Left ventricle myocardium superior (tissue), 1 donor: ENCODE measurements around the gene LCAT. TPM values are rescaled to one million over a fixed set of nuclear protein-coding genes. Genes with fewer than 3 reads are reported as not detected.
"Not testable (repeated sequence)": the region's sequence is repeated elsewhere in the genome, so short reads cannot be mapped to it uniquely, and the experiment has no call there.

ENCODE experiments used
- ATAC-seq: fragments of 200-7000 bp; cut with Tn5 transposase; one replicate; pipeline ENCODE4 v1.9.1; 2020; ENCODE audit warnings: mild to moderate bottlenecking, moderate library complexity
- DNase-seq: peaks from one replicate; pipeline ENCODE4 v3.0.0-alpha.2; 2020
- intact Hi-C: fragments of 100-400 bp; cut with micrococcal nuclease; formaldehyde crosslinking; loops from one replicate; pipeline ENCODE4 v1.11.0; 2022
- long read RNA-seq: library from polyadenylated mRNA; unstranded; transcript quantifications from one replicate; pipeline ENCODE4 v2.0.0, GENCODE V29; 2021
- total RNA-seq: library from RNA; stranded (reverse); fragmentation: NEBNext Ultra II Directional; extraction: Animal tissue kit (Norgen Biotek cat#: 25700); gene quantifications from one replicate; pipeline ENCODE4 v1.2.1, GENCODE V29; 2021
- donor health status: DM: no; HTN: yes; CAD: no; lungs with severe emphysema.

The LCAT gene, protein sequence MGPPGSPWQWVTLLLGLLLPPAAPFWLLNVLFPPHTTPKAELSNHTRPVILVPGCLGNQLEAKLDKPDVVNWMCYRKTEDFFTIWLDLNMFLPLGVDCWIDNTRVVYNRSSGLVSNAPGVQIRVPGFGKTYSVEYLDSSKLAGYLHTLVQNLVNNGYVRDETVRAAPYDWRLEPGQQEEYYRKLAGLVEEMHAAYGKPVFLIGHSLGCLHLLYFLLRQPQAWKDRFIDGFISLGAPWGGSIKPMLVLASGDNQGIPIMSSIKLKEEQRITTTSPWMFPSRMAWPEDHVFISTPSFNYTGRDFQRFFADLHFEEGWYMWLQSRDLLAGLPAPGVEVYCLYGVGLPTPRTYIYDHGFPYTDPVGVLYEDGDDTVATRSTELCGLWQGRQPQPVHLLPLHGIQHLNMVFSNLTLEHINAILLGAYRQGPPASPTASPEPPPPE
- 21.9 TPM for total RNA-seq
- long read RNA-seq, transcript LCAT-204 (5 exons, 1,240 nt): major isoform, 11 of 23 reads
- long read RNA-seq, partial matches to known transcripts: 7 of 23 reads
- long read RNA-seq, other reads (novel, unspliced or antisense): 5 of 23 reads

DNA sequence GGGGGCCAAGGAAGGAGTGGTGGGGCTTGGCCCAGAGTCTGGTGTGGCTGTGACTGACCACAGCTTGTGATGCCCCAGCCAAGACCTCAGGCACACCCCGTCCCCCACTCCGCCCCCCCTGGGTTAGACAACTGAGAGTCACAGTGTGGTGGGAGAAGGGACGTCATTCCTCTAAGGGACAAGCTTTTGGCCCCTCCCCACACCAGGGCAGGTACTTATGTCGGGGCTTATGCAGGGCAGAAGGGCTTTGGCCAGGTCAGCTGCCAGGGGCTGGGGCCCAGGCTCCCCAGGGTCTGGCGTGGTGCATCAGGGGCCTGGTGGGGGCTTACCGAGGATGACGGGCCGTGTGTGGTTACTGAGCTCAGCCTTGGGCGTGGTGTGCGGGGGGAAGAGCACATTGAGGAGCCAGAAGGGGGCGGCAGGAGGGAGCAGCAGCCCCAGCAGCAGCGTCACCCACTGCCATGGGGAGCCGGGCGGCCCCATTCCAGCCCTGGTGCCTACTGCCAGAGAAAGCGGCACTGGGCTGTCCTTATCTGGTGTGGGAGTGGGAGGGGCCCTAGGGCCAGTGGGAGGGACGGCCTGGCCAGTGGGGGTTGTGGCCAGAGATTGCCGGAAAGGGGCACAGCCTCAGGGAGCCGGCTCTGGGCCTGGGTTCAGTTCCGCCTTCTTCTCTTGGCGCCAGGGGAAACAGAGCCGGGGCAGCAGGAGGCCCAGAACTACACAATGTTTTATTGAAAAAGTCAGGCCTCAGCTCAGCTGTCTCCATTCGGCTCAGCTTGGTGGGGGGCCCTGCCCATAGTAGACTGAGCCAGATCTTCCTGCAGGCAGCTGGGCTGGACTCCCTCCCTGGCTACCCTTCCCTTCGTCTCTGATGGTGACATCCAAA lies at the start of gene LCAT:
LCAT (minus strand) TSS at position 502 of the 886 bp plus-strand sequence; CDS start at position 483, 19 bp downstream.
- peak; percentile 80 for DNase-seq
- ATAC-seq: peak; percentile 62
- intact Hi-C loops: no loop called here

DNA sequence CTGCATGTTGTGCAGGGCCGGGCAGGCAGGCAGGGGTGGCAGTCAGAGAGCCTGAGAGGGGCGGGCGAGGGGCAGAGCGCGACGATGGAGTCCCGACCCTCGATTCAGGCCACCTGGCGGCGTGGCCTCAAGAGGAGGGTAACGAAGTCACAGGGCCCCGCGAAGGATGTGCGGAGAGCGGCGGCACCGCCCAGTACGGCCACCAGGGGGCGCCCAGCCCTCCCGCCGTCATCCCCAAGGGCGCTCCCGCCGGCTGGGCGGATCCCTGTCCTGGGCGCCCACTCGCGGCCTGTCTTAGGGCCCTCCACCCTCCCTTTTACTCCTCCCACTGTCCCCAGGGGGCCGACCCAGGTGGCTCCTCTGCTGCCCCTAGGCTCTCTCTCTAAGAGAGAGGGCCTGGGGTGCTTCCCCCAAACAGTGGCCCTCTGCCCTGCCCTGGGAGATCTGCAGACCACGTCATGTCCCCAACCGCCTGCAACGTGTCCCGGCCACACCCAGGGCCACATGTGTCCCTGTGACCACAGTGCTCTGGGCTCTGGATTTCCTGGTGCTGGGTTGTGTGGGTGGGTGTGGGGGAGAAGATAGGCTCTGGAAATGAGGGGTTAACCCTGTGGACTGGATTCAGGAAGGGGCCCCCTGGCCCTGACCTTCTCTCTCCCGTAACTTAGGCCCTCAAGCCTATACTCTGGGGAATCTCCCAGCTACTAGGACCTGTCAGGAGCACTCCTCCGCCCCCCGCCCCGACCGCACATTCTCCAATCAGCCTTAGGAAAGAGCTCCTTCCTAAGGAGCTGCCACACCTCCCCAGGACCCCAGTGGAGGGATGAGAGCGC lies 49.5 kb upstream of the LCAT start:
- DNase-seq (peak; percentile 93), ATAC-seq (peak; percentile 96)
- intact Hi-C loops: no loop called here

DNA sequence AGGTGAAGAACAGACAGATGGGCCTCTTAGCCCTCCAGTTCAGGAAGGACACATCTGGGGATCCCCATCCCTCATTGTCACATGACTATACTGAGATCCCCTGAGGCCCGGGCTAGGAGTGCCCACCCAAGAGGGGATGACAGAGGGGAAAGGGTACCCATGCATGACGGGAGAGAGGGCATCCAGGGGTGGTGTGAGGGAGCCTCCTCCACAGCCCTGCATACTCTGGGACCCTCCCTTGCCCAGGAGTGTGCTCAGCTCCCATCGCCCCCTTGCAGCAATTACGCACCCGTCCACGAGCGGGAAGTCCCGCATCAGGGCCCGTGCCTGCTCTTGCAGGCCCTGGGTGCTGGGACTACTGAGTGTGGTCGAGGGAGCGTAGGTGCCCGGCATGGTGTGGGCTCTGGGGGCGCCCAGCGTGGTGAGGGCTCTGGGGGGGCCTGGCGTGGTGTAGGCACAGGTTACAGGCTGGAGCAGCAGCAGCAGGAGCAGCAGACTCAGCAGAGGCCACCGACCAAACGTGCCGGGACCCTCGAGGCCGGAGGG lies 48.8 kb upstream of the LCAT start:
- DNase-seq (no peak), ATAC-seq (peak; percentile 8)
- intact Hi-C loops: no loop called here

DNA sequence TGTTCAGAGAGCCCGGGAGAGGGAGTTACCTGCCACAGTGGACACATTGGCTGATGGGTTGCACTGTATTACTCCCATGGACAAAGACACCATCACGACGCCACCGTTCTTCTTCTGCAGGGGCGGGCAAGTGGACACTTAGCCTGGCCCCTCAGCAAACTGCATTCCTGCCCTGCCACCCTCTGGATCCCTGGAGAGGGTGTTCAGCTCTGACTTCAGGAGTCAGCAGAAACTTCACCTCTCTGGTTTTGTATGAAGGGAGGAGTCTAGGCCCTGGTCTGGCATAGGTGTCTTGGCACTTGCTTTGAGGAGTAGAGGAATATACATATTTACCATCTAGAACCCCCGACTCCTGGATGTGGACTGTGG lies 46.1 kb upstream of the LCAT start:
- ATAC-seq: no peak
- DNase-seq: no peak
- intact Hi-C loops: no loop called here

DNA sequence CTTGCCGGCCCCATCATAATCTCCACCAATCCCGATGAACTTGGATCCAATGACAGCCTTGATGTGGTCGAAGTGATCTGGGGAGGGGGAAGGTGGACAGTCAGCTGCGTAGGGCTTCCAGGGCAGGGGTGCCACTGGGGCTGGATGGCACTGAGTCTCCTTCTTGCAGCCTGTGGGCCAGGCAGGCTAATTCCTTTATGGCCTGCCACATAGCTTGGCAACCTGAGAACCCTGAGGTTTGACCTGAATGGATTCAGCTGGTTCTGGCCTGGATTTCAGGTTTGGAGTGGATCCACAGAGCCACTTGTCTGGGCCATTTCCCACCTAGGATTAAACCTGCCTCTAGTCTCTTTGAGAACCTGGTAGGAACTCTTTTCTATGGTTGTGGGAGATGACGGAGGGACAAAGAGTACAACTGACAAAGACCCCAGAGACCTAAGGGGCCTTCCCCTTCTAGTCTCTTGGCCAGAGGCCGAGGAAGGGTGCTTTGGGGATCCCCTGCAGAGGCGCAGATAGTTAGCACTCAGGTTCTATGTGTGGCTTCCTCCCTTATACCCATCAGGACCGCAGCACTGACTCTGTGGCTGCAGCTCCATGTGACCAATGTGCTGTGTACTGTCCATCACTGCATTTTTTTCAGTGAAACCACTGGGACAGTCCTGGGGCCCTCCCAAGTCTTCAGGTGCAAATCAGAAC lies 45.5 kb upstream of the LCAT start:
- ATAC-seq (no peak), DNase-seq (no peak)
- intact Hi-C loops: no loop called here

DNA sequence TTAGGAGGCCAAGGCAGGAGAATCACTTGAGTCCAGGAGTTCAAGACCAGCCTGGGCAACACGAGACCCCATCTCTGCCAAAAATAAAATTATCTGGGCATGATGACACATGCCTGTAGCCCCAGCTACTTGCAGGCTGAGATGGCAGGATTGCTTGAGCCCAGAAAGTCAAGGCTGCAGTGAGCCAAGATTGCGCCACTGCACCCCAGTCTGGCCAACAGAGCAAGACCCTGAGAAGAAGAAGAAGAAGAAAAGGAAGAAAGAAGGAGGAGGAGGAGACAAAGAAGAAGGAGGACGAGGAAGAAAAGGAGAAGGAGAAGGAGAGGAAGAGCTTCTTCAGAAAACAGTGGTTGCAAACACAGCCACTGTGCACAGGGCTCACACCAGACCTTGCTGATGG lies 44.8 kb upstream of the LCAT start:
- no peak for ATAC-seq
- intact Hi-C loops: no loop called here
- DNase-seq: no peak

DNA sequence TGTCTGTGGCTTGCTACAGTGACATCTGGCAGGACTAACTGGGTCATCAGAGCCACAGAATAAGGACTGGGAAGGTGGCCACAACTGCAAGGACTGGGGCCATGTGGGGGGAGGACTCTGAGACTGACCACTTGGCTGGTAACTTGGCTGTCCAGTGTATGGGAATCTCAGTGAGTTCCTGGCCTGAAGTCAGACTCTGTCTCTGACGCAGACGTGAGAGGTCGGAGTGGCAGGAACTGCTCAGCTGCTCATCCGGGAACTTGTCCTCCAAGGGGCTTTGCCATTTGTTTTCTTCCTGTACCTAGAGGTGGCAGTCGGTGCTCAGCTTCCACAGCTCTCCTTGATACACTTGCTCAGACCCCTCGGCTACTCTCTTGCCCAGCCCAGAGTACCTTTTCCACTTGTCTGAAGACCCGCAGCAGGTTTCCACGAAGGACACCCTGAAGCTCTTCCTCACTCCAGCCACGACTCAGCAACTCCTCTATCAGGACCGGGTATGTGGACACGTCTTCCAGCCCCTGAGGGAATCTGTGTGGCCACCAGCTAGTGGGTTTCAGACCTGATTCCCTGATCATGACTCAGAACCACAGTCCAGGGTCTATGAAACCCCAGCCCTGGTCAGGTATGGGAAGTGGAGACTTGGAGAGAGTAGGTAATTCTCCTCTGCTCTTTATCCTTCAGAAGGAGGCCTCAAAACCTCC lies 43.7 kb upstream of the LCAT start:
- DNase-seq (no peak), ATAC-seq (peak; percentile 49)
- intact Hi-C loops: no loop called here

DNA sequence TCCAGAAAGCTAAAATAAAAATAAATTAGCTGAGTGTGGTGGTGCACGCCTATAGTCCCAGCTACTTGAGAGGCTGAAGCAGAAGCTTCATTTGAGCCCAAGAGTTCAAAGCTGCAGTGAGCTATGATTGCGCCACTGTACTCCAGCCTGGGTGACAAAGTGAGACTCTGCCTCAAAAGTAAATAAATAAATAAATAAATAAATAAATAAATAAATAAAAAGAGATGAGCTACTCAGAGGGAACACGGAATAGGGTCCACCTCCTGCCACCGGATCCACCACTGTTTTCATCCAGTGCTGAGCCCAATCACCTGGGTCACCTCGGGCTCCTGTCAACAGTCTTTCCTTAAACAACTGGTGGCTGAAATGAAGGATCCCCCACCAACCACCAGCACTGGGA lies 43.0 kb upstream of the LCAT start:
- no peak for ATAC-seq
- intact Hi-C loops: no loop called here
- DNase-seq: no peak

DNA sequence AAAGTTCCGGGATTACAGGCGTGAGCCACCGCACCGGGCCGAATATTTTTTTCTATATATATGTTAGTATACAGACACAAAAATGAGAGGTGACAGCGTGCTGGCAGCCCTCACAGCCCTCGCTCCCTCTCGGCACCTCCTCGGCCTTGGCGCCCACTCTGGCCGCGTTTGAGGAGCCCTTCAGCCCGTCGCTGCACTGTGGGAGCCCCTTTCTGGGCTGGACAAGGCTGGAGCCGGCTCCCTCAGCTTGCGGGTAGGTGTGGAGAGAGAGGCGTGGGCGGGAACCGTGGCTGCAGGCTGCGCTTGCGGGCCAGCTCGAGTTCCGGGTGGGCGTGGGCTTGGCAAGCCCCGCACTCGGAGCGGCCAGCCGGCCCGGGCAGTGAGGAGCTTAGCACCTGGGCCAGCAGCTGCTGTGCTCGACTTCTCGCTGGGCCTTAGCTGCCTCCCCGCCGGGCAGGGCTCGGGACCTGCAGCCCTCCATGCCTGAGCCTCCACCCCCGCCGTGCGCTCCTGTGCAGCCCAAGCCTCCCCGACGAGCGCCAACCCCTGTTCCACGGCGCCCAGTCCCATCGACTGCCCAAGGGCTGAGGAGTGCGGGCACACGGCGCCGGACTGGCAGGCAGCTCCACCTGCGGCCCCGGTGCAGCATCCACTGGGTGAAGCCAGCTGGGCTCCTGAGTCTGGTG lies 38.2 kb upstream of the LCAT start:
- DNase-seq: no peak
- intact Hi-C loops: no loop called here
- no peak for ATAC-seq

DNA sequence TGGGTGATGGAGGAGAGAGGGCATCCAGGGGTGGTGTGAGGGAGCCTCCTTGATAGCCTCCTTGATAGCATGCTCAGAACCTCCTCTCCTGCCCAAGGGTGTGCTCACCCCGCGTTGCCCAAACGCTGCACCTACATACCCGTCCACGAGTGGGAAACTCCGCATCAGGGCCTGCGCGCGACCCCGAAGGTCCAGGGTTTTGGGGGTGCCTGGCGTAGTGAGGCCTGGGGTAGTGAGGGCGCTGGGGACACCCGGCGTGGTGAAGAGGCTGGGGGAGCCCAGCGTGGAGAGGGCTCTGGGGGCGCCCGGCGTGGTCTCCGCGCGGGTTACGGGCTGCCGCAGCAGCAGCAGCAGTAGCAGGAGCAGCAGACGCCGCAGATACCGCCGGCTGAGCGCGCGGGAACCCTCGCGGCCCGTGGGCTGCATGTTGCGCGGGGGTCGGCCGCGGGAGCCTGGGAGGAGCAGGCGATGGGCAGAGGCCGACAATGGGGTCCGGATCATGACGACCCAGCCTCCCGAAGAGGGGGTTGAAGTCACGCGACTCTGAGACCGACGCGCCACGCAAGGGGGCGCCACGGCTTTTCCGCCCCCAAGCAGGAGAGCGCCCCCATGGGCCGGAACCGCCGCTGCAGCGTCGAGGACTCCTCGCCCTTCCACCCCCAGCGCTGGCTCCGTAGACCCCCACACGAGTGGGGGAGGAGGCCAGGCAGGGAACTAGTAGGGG lies 36.2 kb upstream of the LCAT start, which contains the start of gene DPEP3:
DPEP3 (minus strand) TSS at position 545 of the 724 bp plus-strand sequence; CDS start at position 426, 119 bp downstream.
- intact Hi-C loops: no loop called here
- DNase-seq (no peak), ATAC-seq (no peak)

DNA sequence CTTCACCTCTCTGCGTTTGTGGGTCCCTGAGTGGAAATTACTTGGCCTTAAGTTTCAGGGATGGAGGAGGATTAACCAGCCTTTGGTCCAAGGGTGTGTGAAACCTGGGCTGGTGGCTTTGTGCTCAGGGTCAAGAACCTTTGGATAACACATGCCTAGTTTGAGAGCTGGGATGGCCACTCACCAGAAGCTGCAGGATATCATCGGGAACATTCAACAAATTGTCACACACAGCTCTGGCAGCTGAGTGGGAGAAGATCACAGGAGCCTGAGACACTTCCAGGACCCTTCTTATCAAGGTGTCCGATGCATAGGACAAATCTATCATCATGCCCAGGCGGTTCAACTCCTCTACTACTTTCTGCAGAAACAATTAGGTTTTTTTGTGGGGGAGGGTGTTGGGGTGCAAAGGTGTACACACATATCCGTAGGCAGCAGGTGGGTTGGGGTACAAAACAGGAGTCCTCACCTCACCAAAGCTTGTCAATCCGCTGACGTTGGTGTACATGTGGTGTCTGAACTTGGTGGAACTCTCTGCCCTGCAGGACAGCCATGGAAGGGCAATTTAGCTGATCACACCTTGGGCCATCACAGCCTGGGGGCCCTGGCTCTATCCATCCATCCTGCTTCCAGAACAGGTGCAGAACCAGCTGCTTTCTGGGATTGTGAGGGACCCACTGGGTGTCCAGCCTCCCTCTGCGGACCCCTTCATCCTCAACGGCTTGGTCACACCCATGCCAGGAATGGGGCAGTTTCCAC lies 33.7 kb upstream of the LCAT start:
- ATAC-seq: peak; percentile 28
- intact Hi-C loops: no loop called here
- DNase-seq: no peak

DNA sequence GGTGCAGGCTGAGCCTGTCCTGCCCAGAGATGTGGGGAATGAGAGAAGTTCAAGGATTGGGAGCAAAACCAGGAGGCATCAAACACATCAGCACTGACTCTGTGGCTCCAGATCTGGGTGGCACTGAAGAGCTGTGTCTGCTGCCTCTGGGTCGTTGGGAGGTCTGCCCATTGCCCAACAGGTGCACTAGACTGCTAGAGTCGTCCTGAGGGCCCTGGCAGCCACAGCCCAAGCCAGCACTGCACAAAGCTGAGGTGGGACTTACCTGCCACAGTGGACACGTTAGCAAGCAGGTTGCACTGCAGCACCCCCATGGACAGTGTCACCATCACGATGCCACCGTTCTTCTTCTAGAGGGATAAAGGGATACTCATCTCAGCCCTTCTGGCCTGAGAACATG lies 33.1 kb upstream of the LCAT start:
- ATAC-seq (no peak), DNase-seq (no peak)
- intact Hi-C loops: no loop called here

DNA sequence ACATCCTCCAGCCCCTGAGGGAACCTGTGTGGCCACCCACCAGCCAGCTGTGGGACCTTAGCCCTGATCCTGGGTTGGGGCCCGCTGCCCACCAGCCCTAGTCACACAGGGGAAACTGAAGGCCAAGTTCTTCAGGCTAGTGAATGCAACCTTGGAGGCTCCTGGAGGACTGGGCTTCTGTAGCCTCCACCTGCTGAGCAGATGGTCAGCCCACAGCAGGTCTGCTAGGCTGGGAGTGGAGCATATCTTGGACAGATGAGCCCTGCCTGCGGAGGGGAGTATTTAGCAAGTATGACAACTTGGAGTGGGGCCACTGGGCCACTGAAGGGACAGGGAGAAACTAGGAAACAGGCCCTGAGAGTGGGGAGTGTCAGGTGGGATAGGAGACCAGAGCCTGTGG lies 32.3 kb upstream of the LCAT start:
- ATAC-seq: no peak
- intact Hi-C loops: no loop called here
- DNase-seq: no peak

DNA sequence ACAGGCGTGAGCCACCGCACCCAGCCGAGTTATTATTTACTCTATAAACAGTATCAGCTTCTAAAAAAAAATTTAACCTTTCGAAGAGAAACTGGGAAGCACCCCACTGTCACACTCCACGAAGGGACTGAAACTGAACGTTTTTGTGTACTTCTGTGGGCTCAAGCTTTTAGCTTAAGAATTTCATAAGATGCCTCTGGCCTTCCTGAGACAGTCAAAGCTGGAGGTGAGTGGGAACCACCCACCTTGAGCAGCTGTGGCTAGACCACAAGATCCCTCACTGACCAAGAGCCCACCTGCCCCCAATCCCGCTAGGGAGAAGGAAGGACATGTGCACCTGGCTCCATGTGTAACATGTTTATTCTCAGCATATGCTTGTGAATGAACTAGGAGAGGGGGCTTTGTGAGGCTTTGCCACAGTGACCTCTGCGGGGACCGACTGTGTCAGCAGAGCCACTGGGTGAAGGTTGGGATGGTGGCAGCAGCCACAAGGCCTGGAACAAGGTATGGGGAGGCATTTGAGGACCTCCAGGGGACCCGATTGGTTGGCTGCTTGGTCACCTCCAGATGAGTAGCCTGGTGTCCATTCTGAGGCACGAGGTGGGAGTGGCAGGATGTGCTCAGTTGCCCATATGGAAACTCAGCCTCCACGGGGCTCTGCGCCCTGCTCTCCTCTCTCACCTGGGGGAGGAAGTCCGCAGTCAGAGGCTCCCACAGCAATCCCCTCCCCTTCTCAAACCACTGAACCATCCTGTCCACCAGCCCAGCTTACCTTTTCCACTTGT lies 31.6 kb upstream of the LCAT start:
- intact Hi-C loops: no loop called here
- no peak for ATAC-seq
- no peak for DNase-seq

DNA sequence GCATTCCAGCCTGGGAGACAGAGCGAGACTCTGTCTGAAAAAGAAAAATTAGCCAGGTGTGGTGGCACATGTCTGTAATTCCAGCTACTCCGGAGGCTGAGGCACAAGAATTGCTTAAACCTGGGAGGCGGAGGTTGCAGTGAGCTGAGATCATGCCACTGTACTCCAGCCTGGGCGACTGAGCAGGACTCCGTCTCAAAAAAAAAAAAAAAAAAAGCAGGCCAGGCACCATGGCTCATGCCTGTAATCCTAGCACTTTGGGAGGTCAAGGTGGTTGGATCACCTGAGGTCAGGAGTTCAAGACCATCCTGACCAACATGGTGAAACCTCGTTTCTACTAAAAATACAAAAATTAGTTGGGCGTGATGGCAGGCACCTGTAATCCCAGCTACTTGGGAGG lies 28.4 kb upstream of the LCAT start:
- ATAC-seq, DNase-seq, intact Hi-C loops: not testable (repeated sequence)
